ENCODE data around the gene FOXC1. TPM values are rescaled to one million over a fixed set of nuclear protein-coding genes. Genes with fewer than 3 reads are reported as not detected.

Gene FOXC1
- total RNA-seq, 1 experiment from 2014 or later = 40.7 TPM

DNA sequence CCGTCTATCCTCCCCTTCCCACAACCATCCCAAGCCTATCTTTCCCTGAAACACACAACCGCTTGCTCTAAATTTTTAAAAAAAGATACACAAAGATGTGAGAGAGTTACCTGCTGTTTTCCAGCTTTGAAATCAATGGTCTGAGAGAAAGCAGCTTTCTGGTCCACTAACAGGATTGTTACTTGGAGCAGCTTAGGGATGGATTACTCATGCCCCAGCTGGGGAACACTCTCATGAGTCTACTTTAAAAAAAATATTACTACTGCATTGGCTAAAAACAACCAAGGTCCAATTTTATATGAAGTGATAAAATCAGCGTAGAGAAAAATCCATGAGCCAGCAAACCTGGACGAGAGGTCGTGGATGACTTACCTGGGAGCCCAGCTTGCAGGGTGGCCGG is 29.6 kb upstream of the FOXC1 start:
- Histone ChIP-seq H3K4me2 (ENCODE audit: low read length) (no peak overlapping the region), H4K20me1 (ENCODE audit: insufficient read depth) (no peaks in the 10 kb centered on the region), H3K79me2 (ENCODE audit: insufficient read depth, low read length) (no peaks in the 10 kb centered on the region), H3K27me3 (ENCODE audit: insufficient read depth, low read length) (no peaks in the 10 kb centered on the region), H3K9me2 (ENCODE audit: insufficient read depth) (no peaks in the 10 kb centered on the region), H3K27ac (ENCODE audit: low read depth, low read length) (no peak overlapping the region), H3K9ac (ENCODE audit: low read length) (no peak overlapping the region), H3K4me1 (ENCODE audit: control insufficient read depth in 1 of 2, insufficient read depth in 2 of 2, low read length in 2 of 2) (no peaks in the 10 kb centered on the region), H3K9me3 (ENCODE audit: control insufficient read depth in 1 of 2, insufficient read depth in 1 of 2, low read depth in 1 of 2, low read length in 2 of 2) (no peaks in the 10 kb centered on the region), H2AFZ (ENCODE audit: low read depth, low read length, poor library complexity, severe bottlenecking) (no peak overlapping the region), H3K36me3 (ENCODE audit: control insufficient read depth in 1 of 2, insufficient read depth in 2 of 2, low read length in 2 of 2) (no peaks in the 10 kb centered on the region), H3K4me3 (replicated peaks in 1 of 2; ENCODE audit: low read depth in 1 of 2, low read length in 2 of 2) (no peak overlapping the region)
- no peak for TF ChIP-seq RAD21 (IDR thresholded peaks at IDR 0.05; ENCODE audit: low read depth)
- RAD21 ChIA-PET (ENCODE audit: low non-redundant PET in 1 of 2, low total read pairs in 2 of 2, uncharacterized antibody in 2 of 2, unreplicated experiment in 2 of 2) = no interaction called here
- POLR2A ChIA-PET = no interaction called here
- DNase-seq (ENCODE audit: low read depth, low spot score) (no peak), ATAC-seq (no peak)
- BruUV-seq (replicated peaks) = no TSS peak
- intact Hi-C loops (cut with micrococcal nuclease) = no loop called here
- CTCF ChIA-PET = no interaction called here

DNA sequence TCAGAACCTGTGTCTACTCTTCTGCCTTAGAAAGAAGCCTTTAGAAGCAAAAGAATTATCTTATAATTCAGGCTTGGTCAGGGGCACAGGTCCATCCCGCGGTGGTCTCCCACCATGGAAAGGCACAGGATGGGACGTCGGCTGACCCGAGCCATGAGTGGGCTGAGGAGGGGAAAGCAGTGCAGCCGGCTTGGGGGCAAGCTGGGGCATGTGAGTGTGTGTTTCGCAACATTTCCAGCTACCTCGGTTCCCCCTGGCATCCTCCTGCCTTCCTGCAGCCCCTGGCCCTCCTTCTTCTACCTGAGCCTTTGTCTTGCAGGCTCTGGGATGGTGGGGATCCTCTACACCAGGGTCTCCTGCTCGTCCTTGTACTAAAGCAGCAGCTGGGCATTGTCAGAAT is 29.1 kb upstream of the FOXC1 start:
- no peak overlapping the region for H3K4me2 ChIP-seq (ENCODE audit: low read length)
- H3K27me3 ChIP-seq (ENCODE audit: insufficient read depth, low read length) = no peaks in the 10 kb centered on the region
- no peak overlapping the region for H3K4me3 ChIP-seq (replicated peaks in 1 of 2; ENCODE audit: low read depth in 1 of 2, low read length in 2 of 2)
- H3K9me2 ChIP-seq (ENCODE audit: insufficient read depth) = no peaks in the 10 kb centered on the region
- BruUV-seq (replicated peaks) = no TSS peak
- H3K9me3 ChIP-seq (ENCODE audit: control insufficient read depth in 1 of 2, insufficient read depth in 1 of 2, low read depth in 1 of 2, low read length in 2 of 2) = no peaks in the 10 kb centered on the region
- H3K4me1 ChIP-seq (ENCODE audit: control insufficient read depth in 1 of 2, insufficient read depth in 2 of 2, low read length in 2 of 2) = no peaks in the 10 kb centered on the region
- ChIA-PET POLR2A (no interaction called here), RAD21 (ENCODE audit: low non-redundant PET in 1 of 2, low total read pairs in 2 of 2, uncharacterized antibody in 2 of 2, unreplicated experiment in 2 of 2) (no interaction called here), CTCF (no interaction called here)
- H3K36me3 ChIP-seq (ENCODE audit: control insufficient read depth in 1 of 2, insufficient read depth in 2 of 2, low read length in 2 of 2) = no peaks in the 10 kb centered on the region
- no peak for ATAC-seq
- no peak overlapping the region for H3K9ac ChIP-seq (ENCODE audit: low read length)
- no peak for DNase-seq (ENCODE audit: low read depth, low spot score)
- H3K27ac ChIP-seq (ENCODE audit: low read depth, low read length) = no peak overlapping the region
- no peaks in the 10 kb centered on the region for H4K20me1 ChIP-seq (ENCODE audit: insufficient read depth)
- intact Hi-C loops (cut with micrococcal nuclease) = no loop called here
- H3K79me2 ChIP-seq (ENCODE audit: insufficient read depth, low read length) = no peaks in the 10 kb centered on the region
- H2AFZ ChIP-seq (ENCODE audit: low read depth, low read length, poor library complexity, severe bottlenecking) = no peak overlapping the region
- TF ChIP-seq ZFX (IDR thresholded peaks at IDR 0.05) = no peak
- TF ChIP-seq EZH2 (IDR thresholded peaks at IDR 0.05) = no peak
- no peak for TF ChIP-seq EGR1 (IDR thresholded peaks at IDR 0.05; ENCODE audit: low read depth)
- TF ChIP-seq TCF7L2 (IDR thresholded peaks at IDR 0.05; ENCODE audit: borderline replicate concordance, extremely low read depth, insufficient read depth, insufficient read length) = no peak
- no peak for TF ChIP-seq SIN3A (IDR thresholded peaks at IDR 0.05; ENCODE audit: low read depth)
- TF ChIP-seq MAX (IDR thresholded peaks at IDR 0.05) = no peak
- TF ChIP-seq SRF (IDR thresholded peaks at IDR 0.05; ENCODE audit: low read depth) = no peak
- no peak for TF ChIP-seq YY1 (IDR thresholded peaks at IDR 0.05; ENCODE audit: extremely low read depth, insufficient replicate concordance, low read depth, low read length)
- TF ChIP-seq REST (IDR thresholded peaks at IDR 0.05; ENCODE audit: low read depth) = no peak
- no peak for TF ChIP-seq POLR2AphosphoS5 (IDR thresholded peaks at IDR 0.05; ENCODE audit: low read depth, low read length)
- TF ChIP-seq, protein P1, sequence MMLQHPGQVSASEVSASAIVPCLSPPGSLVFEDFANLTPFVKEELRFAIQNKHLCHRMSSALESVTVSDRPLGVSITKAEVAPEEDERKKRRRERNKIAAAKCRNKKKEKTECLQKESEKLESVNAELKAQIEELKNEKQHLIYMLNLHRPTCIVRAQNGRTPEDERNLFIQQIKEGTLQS (IDR thresholded peaks at IDR 0.05) = no peak
- no peak for TF ChIP-seq SP1 (IDR thresholded peaks at IDR 0.05; ENCODE audit: low read depth)
- TF ChIP-seq ZBTB33 (IDR thresholded peaks at IDR 0.05; ENCODE audit: extremely low read depth, insufficient replicate concordance, low read length) = no peak
- TF ChIP-seq CEBPB (IDR thresholded peaks at IDR 0.05; ENCODE audit: low read depth) = no peak

Data from HCT116 (cell line).